ENCODE data around the gene SGMS1. TPM values are rescaled to one million over a fixed set of nuclear protein-coding genes. Genes with fewer than 3 reads are reported as not detected.

Gene SGMS1
- polyA plus RNA-seq, 1 donor from 2014 or later, result 8.0 TPM

- Histone ChIP-seq H3K9ac (ENCODE audit: low read length) (no peak overlapping the region), H3K9me2 (ENCODE audit: insufficient read depth, low read length) (no peaks in the 10 kb centered on the region), H3F3A (ENCODE audit: insufficient read depth, low read length, poor library complexity, severe bottlenecking) (no peaks in the 10 kb centered on the region), H3K36me3 (ENCODE audit: insufficient read depth, low read length) (no peaks in the 10 kb centered on the region), H4K20me1 (ENCODE audit: insufficient read depth) (no peaks in the 10 kb centered on the region), H3K27ac (ENCODE audit: low read length) (no peak overlapping the region), H3K27me3 (ENCODE audit: insufficient read depth, low read depth, low read length) (no peaks in the 10 kb centered on the region), H2AFZ (ENCODE audit: low read depth, low read length) (no peak overlapping the region), H3K4me3 (ENCODE audit: low read length) (no peak overlapping the region), H3K4me2 (ENCODE audit: low read length) (no peak overlapping the region), H3K9me3 (ENCODE audit: low read length) (no peaks in the 10 kb centered on the region), H3K79me2 (replicated peaks; ENCODE audit: insufficient read depth, low read length) (no peaks in the 10 kb centered on the region)
- no peak for TF ChIP-seq TAF1 (IDR thresholded peaks at IDR 0.05; ENCODE audit: low read depth)
- no peak for TF ChIP-seq SMC3 (conservative IDR thresholded peaks at IDR 0.05; ENCODE audit: poor library complexity)
These were observed 154.0 kb downstream of the SGMS1 start for GRCh38 chr10:50469778-50470193.

DNA sequence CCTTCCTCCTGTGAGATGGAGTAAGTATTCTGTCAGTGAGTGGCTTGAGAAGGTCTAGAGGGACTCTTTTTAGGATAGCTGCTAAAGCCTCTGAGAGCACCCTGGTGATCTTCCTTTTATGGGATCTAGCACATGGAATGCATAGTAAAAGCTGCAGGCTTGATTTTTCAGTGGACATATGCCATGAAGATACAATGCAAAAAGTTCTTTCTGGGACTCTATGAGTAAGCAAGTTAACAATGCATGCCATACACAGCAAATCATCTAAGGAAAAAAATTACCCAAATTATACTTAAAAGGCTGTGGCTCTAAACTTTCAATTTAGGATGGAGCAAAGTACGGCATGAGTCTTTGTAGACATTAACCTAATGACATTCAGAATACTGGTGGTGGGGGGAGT, 154.5 kb downstream of the SGMS1 start:
- Histone ChIP-seq H3F3A (ENCODE audit: insufficient read depth, low read length, poor library complexity, severe bottlenecking) (no peaks in the 10 kb centered on the region), H3K4me2 (ENCODE audit: low read length) (no peak overlapping the region), H3K9ac (ENCODE audit: low read length) (no peak overlapping the region), H3K9me2 (ENCODE audit: insufficient read depth, low read length) (no peaks in the 10 kb centered on the region), H2AFZ (ENCODE audit: low read depth, low read length) (no peak overlapping the region), H3K9me3 (ENCODE audit: low read length) (no peaks in the 10 kb centered on the region), H4K20me1 (ENCODE audit: insufficient read depth) (no peaks in the 10 kb centered on the region), H3K36me3 (ENCODE audit: insufficient read depth, low read length) (no peaks in the 10 kb centered on the region), H3K79me2 (replicated peaks; ENCODE audit: insufficient read depth, low read length) (no peaks in the 10 kb centered on the region), H3K4me3 (ENCODE audit: low read length) (no peak overlapping the region), H3K27ac (ENCODE audit: low read length) (no peak overlapping the region), H3K27me3 (ENCODE audit: insufficient read depth, low read depth, low read length) (no peaks in the 10 kb centered on the region)
- TF ChIP-seq EZH2 (IDR thresholded peaks at IDR 0.05; ENCODE audit: borderline replicate concordance, insufficient read depth, low read length, poor library complexity, severe bottlenecking) (no peak), EP300 (conservative IDR thresholded peaks at IDR 0.05; ENCODE audit: poor library complexity, severe bottlenecking) (no peak), CTCF (IDR thresholded peaks at IDR 0.05; ENCODE audit: poor library complexity, severe bottlenecking) (no peak), POLR2AphosphoS5 (IDR thresholded peaks at IDR 0.05) (no peak), MXI1 (conservative IDR thresholded peaks at IDR 0.05; ENCODE audit: poor library complexity, severe bottlenecking) (no peak), RAD21 (conservative IDR thresholded peaks at IDR 0.05) (no peak), REST (IDR thresholded peaks at IDR 0.05; ENCODE audit: borderline replicate concordance) (no peak), TAF1 (IDR thresholded peaks at IDR 0.05; ENCODE audit: low read depth) (no peak), SMC3 (conservative IDR thresholded peaks at IDR 0.05; ENCODE audit: poor library complexity) (no peak)

DNA sequence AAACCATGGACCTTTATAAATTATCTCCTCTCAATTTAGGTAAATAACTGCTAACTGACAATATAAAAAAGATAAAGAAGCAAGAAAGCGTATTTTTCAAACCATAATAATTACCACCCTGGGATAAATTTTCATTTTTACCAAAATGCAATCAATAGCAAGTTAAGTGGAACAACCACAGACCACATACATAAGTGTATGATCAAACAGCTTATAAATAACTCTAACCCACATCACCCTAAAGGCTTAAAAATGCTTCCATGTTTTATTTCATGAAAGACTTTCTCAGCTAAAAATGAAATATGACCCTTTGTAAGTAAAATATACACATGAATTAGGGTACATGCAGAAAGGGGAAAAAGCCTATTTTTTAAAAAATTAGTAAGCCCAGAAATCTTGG, 156.5 kb downstream of the SGMS1 start:
- Histone ChIP-seq H3K9me3 (ENCODE audit: low read length) (no peaks in the 10 kb centered on the region), H3K9ac (ENCODE audit: low read length) (no peak overlapping the region), H3K4me3 (ENCODE audit: low read length) (no peak overlapping the region), H3K9me2 (ENCODE audit: insufficient read depth, low read length) (no peaks in the 10 kb centered on the region), H4K20me1 (ENCODE audit: insufficient read depth) (no peaks in the 10 kb centered on the region), H3K4me2 (ENCODE audit: low read length) (no peak overlapping the region), H3F3A (ENCODE audit: insufficient read depth, low read length, poor library complexity, severe bottlenecking) (no peaks in the 10 kb centered on the region), H2AFZ (ENCODE audit: low read depth, low read length) (no peak overlapping the region), H3K27ac (ENCODE audit: low read length) (no peak overlapping the region), H3K79me2 (replicated peaks; ENCODE audit: insufficient read depth, low read length) (no peaks in the 10 kb centered on the region), H3K36me3 (ENCODE audit: insufficient read depth, low read length) (no peaks in the 10 kb centered on the region), H3K27me3 (ENCODE audit: insufficient read depth, low read depth, low read length) (no peaks in the 10 kb centered on the region)
- TF ChIP-seq REST (IDR thresholded peaks at IDR 0.05; ENCODE audit: borderline replicate concordance), result no peak
- no peak for TF ChIP-seq RAD21 (conservative IDR thresholded peaks at IDR 0.05)
- TF ChIP-seq TAF1 (IDR thresholded peaks at IDR 0.05; ENCODE audit: low read depth), result no peak
- no peak for TF ChIP-seq EZH2 (IDR thresholded peaks at IDR 0.05; ENCODE audit: borderline replicate concordance, insufficient read depth, low read length, poor library complexity, severe bottlenecking)
- TF ChIP-seq EP300 (conservative IDR thresholded peaks at IDR 0.05; ENCODE audit: poor library complexity, severe bottlenecking), result no peak
- TF ChIP-seq CTCF (IDR thresholded peaks at IDR 0.05; ENCODE audit: poor library complexity, severe bottlenecking), result no peak
- TF ChIP-seq SMC3 (conservative IDR thresholded peaks at IDR 0.05; ENCODE audit: poor library complexity), result no peak
- TF ChIP-seq POLR2AphosphoS5 (IDR thresholded peaks at IDR 0.05), result no peak
- TF ChIP-seq MXI1 (conservative IDR thresholded peaks at IDR 0.05; ENCODE audit: poor library complexity, severe bottlenecking), result no peak

Measured in neural cell (in vitro differentiated cells).